HepG2 (cell line): ENCODE measurements around the gene PRKACA. TPM values are rescaled to one million over a fixed set of nuclear protein-coding genes. Genes with fewer than 3 reads are reported as not detected.

ENCODE experiments used
- ATAC-seq: fragments of 200-7000 bp; cut with Tn5 transposase; 3 replicates; pipeline ENCODE4 v1.9.1; 2020; ENCODE audit warnings: mild to moderate bottlenecking, moderate library complexity
- BruUV-seq: library from RNA; stranded (reverse); fragments of 400-500 nt; replicated peaks from 2 replicates; lab custom pipeline; 2021; lab: Mats Ljungman, UMichigan
- CTCF ChIA-PET: fragments of 300-600 bp; formaldehyde crosslinking; extraction: SDS; loops from one replicate; lab custom pipeline; 2021; ENCODE audit warnings: low total read pairs, inconsistent platforms, low intra/inter-chr PET ratio; lab: Yijun Ruan, JAX
- POLR2A ChIA-PET: fragments of 350-600 bp; sonication (Branson Sonifier 250); formaldehyde crosslinking; loops from one replicate; lab custom pipeline; 2020; ENCODE audit warnings: antibody characterized with exemption, inconsistent platforms; lab: Yijun Ruan, JAX
- DNase-seq: peaks from one replicate; pipeline ENCODE4 v3.0.0-alpha.2; 2015; ENCODE audit warnings: low spot score
- FAIRE-seq: peaks from 3 replicates; lab custom pipeline; 2011; peaks lifted over from hg19 to GRCh38; lab: Jason Lieb, UNC
- H2AFZ ChIP-seq: one replicate; pipeline ENCODE4 v1.6.1; 2011; ENCODE audit warnings: low read length, inconsistent platforms
- H3K27ac ChIP-seq: fragments of 300-600 bp; 3 replicates; pipeline ENCODE4 v1.8.0; 2011; ENCODE audit warnings: mixed run types, mild to moderate bottlenecking, mixed read lengths, low read length, inconsistent platforms; ENCODE audit not compliant: insufficient read depth; ENCODE audit errors: extremely low read length
- H3K27me3 ChIP-seq, 2 experiments: fragments of 200-600 bp in 1 of 2; 2 replicates in 1 of 2; 3 replicates in 1 of 2; pipeline versions ENCODE4 v1.6.0 to v1.8.0; 2011; ENCODE audit warnings: low read length in 2 of 2, mild to moderate bottlenecking in 2 of 2, moderate library complexity in 2 of 2, inconsistent platforms in 1 of 2; ENCODE audit not compliant: insufficient read depth in 2 of 2, control insufficient read depth in 1 of 2
- H3K36me3 ChIP-seq, 2 experiments: fragments of 200-600 bp in 1 of 2; replicated peaks in 1 of 2; 2 replicates in 1 of 2; 3 replicates in 1 of 2; pipeline versions ENCODE4 v1.5.1 to v1.8.0; 2011; ENCODE audit warnings: low read length in 2 of 2, inconsistent platforms in 1 of 2; ENCODE audit not compliant: insufficient read depth in 2 of 2, control insufficient read depth in 1 of 2
- H3K4me1 ChIP-seq: 2 replicates; pipeline ENCODE4 v1.5.1; 2012; ENCODE audit warnings: low read length, inconsistent platforms; ENCODE audit not compliant: insufficient read depth
- H3K4me2 ChIP-seq: 2 replicates; pipeline ENCODE4 v1.6.0; 2011; ENCODE audit warnings: low read depth, low read length, inconsistent platforms
- H3K4me3 ChIP-seq, 3 experiments: fragments of 200-600 bp in 1 of 3; sonication (generic), shearing (Covaris generic) in 1 of 3; replicated peaks in 1 of 3; 2 replicates each; pipeline ENCODE4 v1.5.1; 2011 to 2016; ENCODE audit warnings: low read length in 3 of 3, inconsistent platforms in 2 of 3, low read depth in 2 of 3, mild to moderate bottlenecking in 2 of 3, control low read depth in 1 of 3, mixed read lengths in 1 of 3; ENCODE audit not compliant: insufficient read depth in 1 of 3
- H3K79me2 ChIP-seq: one replicate; pipeline ENCODE4 v1.6.1; 2011; ENCODE audit warnings: low read length, inconsistent platforms; ENCODE audit not compliant: insufficient read depth
- H3K9ac ChIP-seq: 2 replicates; pipeline ENCODE4 v1.6.0; 2011; ENCODE audit warnings: mild to moderate bottlenecking, low read depth, low read length, inconsistent platforms; ENCODE audit not compliant: insufficient read depth
- H3K9me3 ChIP-seq: 2 replicates; pipeline ENCODE4 v1.5.1; 2012; ENCODE audit warnings: mild to moderate bottlenecking, low read length
- H4K20me1 ChIP-seq: 2 replicates; pipeline ENCODE4 v1.6.0; 2011; ENCODE audit warnings: inconsistent platforms, mild to moderate bottlenecking, low read length, moderate library complexity; ENCODE audit not compliant: insufficient read depth
- AGO2 ChIP-seq: fragments of 200-400 bp; formaldehyde crosslinking; optimal IDR thresholded peaks from 2 replicates; pipeline ENCODE3; 2017; ENCODE audit warnings: mild to moderate bottlenecking, low read depth, low read length, moderate library complexity
- CAMTA2 ChIP-seq: sonication (generic); formaldehyde crosslinking; IDR thresholded peaks from 2 replicates; pipeline ENCODE4 v1.4.0; 2020; ENCODE audit warnings: mild to moderate bottlenecking, missing genetic modification reagents, borderline replicate concordance
- GABPA ChIP-seq, 2 experiments: IDR thresholded peaks; 2 replicates each; pipeline ENCODE4 v1.6.1; 2011 to 2016; ENCODE audit warnings: low read depth in 2 of 2, low read length in 1 of 2, missing biosample characterization in 1 of 2, missing genetic modification characterization in 1 of 2
- HINFP ChIP-seq: sonication (generic); formaldehyde crosslinking; IDR thresholded peaks from 2 replicates; pipeline ENCODE4 v1.4.0; 2020; ENCODE audit warnings: low read depth, mild to moderate bottlenecking, missing genetic modification reagents
- KAT2B ChIP-seq: fragments of 150-350 bp; IDR thresholded peaks from 2 replicates; pipeline ENCODE4 v1.6.1; 2014; ENCODE audit warnings: low read depth, low read length, borderline replicate concordance
- SRF ChIP-seq: IDR thresholded peaks from 2 replicates; pipeline ENCODE4 v1.6.1; 2011; ENCODE audit warnings: mild to moderate bottlenecking, low read depth, low read length, moderate library complexity
- ZFP37 ChIP-seq: sonication (generic); formaldehyde crosslinking; IDR thresholded peaks from 2 replicates; pipeline ENCODE4 v1.4.0; 2020; ENCODE audit warnings: missing genetic modification reagents, borderline replicate concordance
- ZNF12 ChIP-seq: sonication (generic); formaldehyde crosslinking; IDR thresholded peaks from 2 replicates; pipeline ENCODE4 v1.5.0; 2020; ENCODE audit warnings: missing genetic modification reagents
- ZNF775 ChIP-seq: sonication (generic); formaldehyde crosslinking; IDR thresholded peaks from 2 replicates; pipeline ENCODE4 v1.4.0; 2020; ENCODE audit warnings: missing genetic modification reagents, mild to moderate bottlenecking, moderate library complexity, borderline replicate concordance
- WGBS: methylation state at CpG from one replicate; pipeline ENCODE4 v1.1.6; 2017; ENCODE audit warnings: low lambda C conversion rate; 5-methylcytosine and 5-hydroxymethylcytosine counted together
- in situ Hi-C: cut with HindIII; loops from 2 replicates; pipeline ENCODE4 v1.10.0; 2017; ENCODE audit warnings: low pct_unique_long_range_greater_than_20kb; ENCODE audit not compliant: extremely low pct_ligation_motif_present
- intact Hi-C: fragments of 100-400 bp; cut with micrococcal nuclease; formaldehyde crosslinking; loops from one replicate; pipeline ENCODE4 v1.10.0; 2022; ENCODE audit not compliant: unreplicated experiment
- polyA plus RNA-seq, 8 experiments: library from polyadenylated mRNA; depleted of rRNA in 3 of 8; stranded (reverse) in 7 of 8; unstranded in 1 of 8; fragments of >200 nt; fragmentation: Illumina TruSeq in 4 of 8; extraction: Trizol in 4 of 8; gene quantifications; 2 replicates each; pipeline versions ENCODE4 v1.2.1 to v1.2.3, GENCODE V29; 2011 to 2016; ENCODE audit warnings: low read depth in 4 of 8, missing spikeins in 1 of 8, mixed read lengths in 1 of 8; ENCODE audit not compliant: insufficient read depth in 1 of 8
- total RNA-seq, 5 experiments: library from RNA; depleted of rRNA; stranded (reverse); fragments of >200 nt; fragmentation: Illumina TruSeq; extraction: Trizol; gene quantifications; 2 replicates each; pipeline ENCODE4 v1.2.3, GENCODE V29; 2016; ENCODE audit warnings: low read depth in 1 of 5

PRKACA gene
- total and polyA plus RNA-seq, 2 of the 13 experiments (the other 11 are each of a cell fraction or from before 2014, with no cell fraction given): 11.0 to 18.2 TPM

DNA sequence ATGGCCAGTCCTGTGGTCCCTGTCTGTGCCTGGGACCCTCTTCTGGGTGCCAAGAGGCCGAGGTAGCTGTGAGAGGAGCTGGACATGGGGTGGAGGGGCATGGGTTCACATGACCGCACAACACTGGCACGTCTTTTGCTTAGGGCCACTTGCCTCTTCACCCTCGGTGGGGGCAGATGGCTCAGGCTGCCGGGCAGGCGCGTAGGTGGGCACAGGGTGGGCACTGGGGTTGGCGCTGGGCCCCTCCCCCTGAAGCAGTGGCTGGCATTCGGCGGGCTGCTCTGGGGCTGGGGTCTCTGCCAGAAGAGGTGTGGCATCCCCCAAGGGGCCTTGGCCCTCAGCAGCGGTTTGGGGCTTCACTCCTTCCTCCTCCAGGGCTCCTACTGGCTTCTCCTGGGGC, 64.1 kb downstream of the PRKACA start:
- WGBS: 72% methylated on average over 7 of the region's 11 CpGs
- intact Hi-C loops (no loop called here), in situ Hi-C loops (loop anchor here (25.0 kb wide), 1 partner anchor 291 kb away; the partner anchor contains the start of genes C19orf53 and MRI1)
- TF ChIP-seq ZNF775 (CRISPR knock-in tag) (no peak), HINFP (no peak), AGO2 (peak; percentile 53)
- no peak for FAIRE-seq
- ATAC-seq: no peak
- no peak for DNase-seq
- no peaks in the 10 kb centered on the region for H3K36me3 ChIP-seq
- CTCF ChIA-PET: no interaction called here
- no peak overlapping the region for H3K4me2 ChIP-seq
- H3K4me3 ChIP-seq: no peak overlapping the region
- no peak overlapping the region for H3K9ac ChIP-seq
- POLR2A ChIA-PET: interaction anchor here (1.1 kb wide), 1 partner anchor 18 kb away, joined by 3 read pairs; no protein-coding TSS in a partner anchor
- H2AFZ ChIP-seq: no peak overlapping the region
- no peaks in the 10 kb centered on the region for H3K79me2 ChIP-seq
- BruUV-seq: no TSS peak
- no peaks in the 10 kb centered on the region for H3K27me3 ChIP-seq
- no peak overlapping the region for H3K27ac ChIP-seq
- H4K20me1 ChIP-seq: no peaks in the 10 kb centered on the region
- peaks cover under 1% of the 10 kb centered on the region; the same call in 1 of the 2 replicates for H3K9me3 ChIP-seq
- H3K4me1 ChIP-seq: no peaks in the 10 kb centered on the region

GRCh38 chr19:14053032-14053431, 64.5 kb downstream of the PRKACA start:
- Histone ChIP-seq H4K20me1 (no peaks in the 10 kb centered on the region), H3K79me2 (no peaks in the 10 kb centered on the region), H3K9ac (no peak overlapping the region), H3K27ac (no peak overlapping the region), H3K4me2 (no peak overlapping the region), H3K4me3 (no peak overlapping the region), H2AFZ (no peak overlapping the region), H3K27me3 (no peaks in the 10 kb centered on the region), H3K9me3 (peaks cover 4% of the 10 kb centered on the region), H3K36me3 (no peaks in the 10 kb centered on the region), H3K4me1 (no peaks in the 10 kb centered on the region)
- ChIA-PET CTCF (no interaction called here), POLR2A (interaction anchor here (1.1 kb wide), 1 partner anchor 18 kb away, joined by 3 read pairs; no protein-coding TSS in a partner anchor)
- ATAC-seq (no peak), DNase-seq (no peak), FAIRE-seq (no peak)
- intact Hi-C loops: no loop called here
- WGBS: 81% methylated on average over 3 of the region's 3 CpGs
- BruUV-seq: no TSS peak
- TF ChIP-seq ZFP37 (no peak), CAMTA2 (CRISPR knock-in tag) (no peak), SRF (no peak), ZNF12 (CRISPR knock-in tag) (peak; percentile 97), KAT2B (no peak), GABPA (IDR thresholded peaks at IDR 0.05; ENCODE audit: low read depth, low read length) (no peak), GABPA (CRISPR knock-in tag; IDR thresholded peaks at IDR 0.05; ENCODE audit: low read depth) (no peak)
- in situ Hi-C loops: loop anchor here (25.0 kb wide), 1 partner anchor 291 kb away; the partner anchor contains the start of genes C19orf53 and MRI1
